ENCODE data around the gene ZNF771.

Gene ZNF771

GRCh38 chr16:30430428-30430970 is 23.1 kb downstream of the ZNF771 start:
- H3K9me3 ChIP-seq (ENCODE audit: severe bottlenecking), result no peaks in the 10 kb centered on the region
- DNase-seq, result peak; percentile 83
- H3K27me3 ChIP-seq (ENCODE audit: insufficient read depth, low read depth, severe bottlenecking), result no peaks in the 10 kb centered on the region
- peak; percentile 34 for TF ChIP-seq CTCF (IDR thresholded peaks at IDR 0.05; ENCODE audit: low read depth, low read length)
- H3K36me3 ChIP-seq, result peaks cover 29% of the 10 kb centered on the region
- peak overlapping the region; percentile 68 for H3K27ac ChIP-seq
- H3K4me3 ChIP-seq (ENCODE audit: low read depth, low read length), result peak overlapping the region; percentile 11

GRCh38 chr16:30434852-30435251 is 27.4 kb downstream of the ZNF771 start:
- Histone ChIP-seq H3K27me3 (ENCODE audit: insufficient read depth, low read depth, severe bottlenecking) (no peaks in the 10 kb centered on the region), H3K9me3 (ENCODE audit: severe bottlenecking) (no peaks in the 10 kb centered on the region), H3K27ac (no peak overlapping the region), H3K4me3 (ENCODE audit: low read depth, low read length) (no peak overlapping the region), H3K36me3 (no peaks in the 10 kb centered on the region)
- no peak for TF ChIP-seq CTCF (IDR thresholded peaks at IDR 0.05; ENCODE audit: low read depth, low read length)
- DNase-seq, result no peak

- no peaks in the 10 kb centered on the region for H3K36me3 ChIP-seq
- no peak overlapping the region for H3K4me3 ChIP-seq (ENCODE audit: low read depth, low read length)
- H3K27ac ChIP-seq, result no peak overlapping the region
- no peak for TF ChIP-seq CTCF (IDR thresholded peaks at IDR 0.05; ENCODE audit: low read depth, low read length)
- no peak for DNase-seq
- H3K27me3 ChIP-seq (ENCODE audit: insufficient read depth, low read depth, severe bottlenecking), result no peaks in the 10 kb centered on the region
- no peaks in the 10 kb centered on the region for H3K9me3 ChIP-seq (ENCODE audit: severe bottlenecking)
These were observed 30.2 kb downstream of the ZNF771 start for GRCh38 chr16:30437511-30438046.

- H3K27me3 ChIP-seq (ENCODE audit: insufficient read depth, low read depth, severe bottlenecking), result no peaks in the 10 kb centered on the region
- peaks cover 7% of the 10 kb centered on the region for H3K36me3 ChIP-seq
- no peak for TF ChIP-seq CTCF (IDR thresholded peaks at IDR 0.05; ENCODE audit: low read depth, low read length)
- H3K27ac ChIP-seq, result no peak overlapping the region
- H3K9me3 ChIP-seq (ENCODE audit: severe bottlenecking), result no peaks in the 10 kb centered on the region
- DNase-seq, result no peak
- no peak overlapping the region for H3K4me3 ChIP-seq (ENCODE audit: low read depth, low read length)
These were observed 31.4 kb downstream of the ZNF771 start for GRCh38 chr16:30438835-30439234.

GRCh38 chr16:30439720-30440348 is 32.4 kb downstream of the ZNF771 start:
- TF ChIP-seq CTCF (IDR thresholded peaks at IDR 0.05; ENCODE audit: low read depth, low read length), result no peak
- DNase-seq, result no peak
- Histone ChIP-seq H3K9me3 (ENCODE audit: severe bottlenecking) (peaks cover 2% of the 10 kb centered on the region), H3K4me3 (ENCODE audit: low read depth, low read length) (no peak overlapping the region), H3K36me3 (peaks cover 12% of the 10 kb centered on the region), H3K27ac (no peak overlapping the region), H3K27me3 (ENCODE audit: insufficient read depth, low read depth, severe bottlenecking) (no peaks in the 10 kb centered on the region)
